Suprapubic skin (tissue), 4 donors: ENCODE results near the gene PPAN.

Experiments
- CTCF ChIP-seq, 2 donors: fragments of 200-600 bp in 1 of 2; fragments of 450-650 bp in 1 of 2; sonication (generic) in 1 of 2; IDR thresholded peaks; one replicate each; pipeline ENCODE4 v1.5.1; 2016 to 2019; ENCODE audit warnings: antibody characterized with exemption in 2 of 2, mild to moderate bottlenecking in 1 of 2, moderate library complexity in 1 of 2
- EP300 ChIP-seq: sonication (generic); formaldehyde crosslinking; IDR thresholded peaks from one replicate; pipeline ENCODE4 v1.6.1; 2017; ENCODE audit warnings: antibody characterized with exemption
- POLR2A ChIP-seq, 2 donors: fragments of 450-650 bp; IDR thresholded peaks; one replicate each; pipeline ENCODE4 v1.6.1; 2017; ENCODE audit warnings: antibody characterized with exemption in 2 of 2, mild to moderate bottlenecking in 2 of 2, moderate library complexity in 2 of 2
- POLR2AphosphoS5 ChIP-seq, 3 donors: sonication (generic); formaldehyde crosslinking; IDR thresholded peaks; one replicate each; pipeline ENCODE4 v1.6.1; 2017; ENCODE audit warnings: antibody characterized with exemption in 3 of 3

GRCh38 chr19:10151521-10151920 is 45.4 kb downstream of the PPAN start:
- TF ChIP-seq POLR2AphosphoS5 (IDR thresholded peaks at IDR 0.05), result no peak
- TF ChIP-seq CTCF (IDR thresholded peaks at IDR 0.05), result no peak
- TF ChIP-seq POLR2A (IDR thresholded peaks at IDR 0.05), result no peak
- TF ChIP-seq EP300, result no peak
